ENCODE measurements around the gene FRK.

The FRK gene

GRCh38 chr6:116090251-116090650 lies 29.6 kb upstream of the FRK start:
- DNase-seq (ENCODE audit: low spot score), result no peak
- Histone ChIP-seq H3K4me3 (no peak overlapping the region), H3K27ac (no peak overlapping the region)
- TF ChIP-seq CTCF (IDR thresholded peaks at IDR 0.05), result no peak

- no peak overlapping the region for H3K4me3 ChIP-seq
- no peak for TF ChIP-seq CTCF (IDR thresholded peaks at IDR 0.05)
- H3K27ac ChIP-seq, result peak overlapping the region in 1 of 2 donors; percentile 4
- DNase-seq (ENCODE audit: low spot score), result no peak
Observed at GRCh38 chr6:116088946-116089345, 28.3 kb upstream of the FRK start.

DNA sequence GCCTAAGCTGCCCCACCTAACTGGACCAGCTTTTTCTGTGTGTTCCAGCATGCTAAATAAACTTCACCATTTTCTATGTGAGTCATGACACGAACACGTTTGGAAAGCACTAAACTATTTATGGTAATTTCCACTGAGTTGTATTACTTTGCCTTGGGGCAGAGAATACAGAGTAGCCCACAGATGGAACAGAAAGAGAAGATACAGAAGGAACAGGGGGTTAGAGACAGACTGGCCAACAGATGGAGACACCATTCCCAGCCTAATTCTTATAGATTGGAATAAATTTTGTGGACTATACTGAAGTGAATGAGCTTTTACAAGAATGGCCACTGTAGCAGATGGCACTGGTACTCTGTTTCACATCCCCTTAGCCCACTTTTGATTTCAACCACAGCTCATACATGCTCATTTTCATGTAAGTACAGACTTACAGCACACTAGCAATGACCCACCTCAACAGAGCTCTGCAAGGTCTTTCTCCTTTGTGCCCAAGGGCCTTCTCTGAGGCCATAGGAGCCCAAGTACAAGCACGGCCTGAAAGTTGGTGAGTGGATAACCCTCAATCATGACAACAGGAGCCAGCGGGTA lies 26.8 kb upstream of the FRK start:
- H3K4me3 ChIP-seq, result peak overlapping the region; percentile 5
- TF ChIP-seq CTCF (IDR thresholded peaks at IDR 0.05), result no peak
- peak overlapping the region; percentile 44 to 86 for H3K27ac ChIP-seq
- DNase-seq (ENCODE audit: low spot score), result no peak

DNA sequence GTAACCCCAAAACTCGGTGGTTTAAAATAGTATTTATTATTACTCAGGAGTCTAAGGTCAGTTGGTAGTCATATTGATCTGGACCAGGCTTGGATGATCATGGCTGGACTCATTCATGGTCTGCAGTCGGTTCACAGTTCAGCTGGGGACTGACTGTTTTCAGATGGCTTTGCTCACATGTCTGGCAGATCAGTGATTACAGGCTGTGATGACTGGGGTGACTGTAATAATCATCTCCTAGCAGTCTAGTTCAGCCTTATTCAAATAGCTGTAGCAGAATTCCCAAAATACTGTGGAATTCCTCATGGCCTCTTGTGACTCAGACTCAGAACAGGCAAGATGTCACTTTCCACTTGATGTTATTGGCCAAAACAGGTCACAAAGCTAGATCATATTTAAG lies 23.6 kb upstream of the FRK start:
- TF ChIP-seq CTCF (IDR thresholded peaks at IDR 0.05), result no peak
- DNase-seq (ENCODE audit: low spot score), result no peak

DNA sequence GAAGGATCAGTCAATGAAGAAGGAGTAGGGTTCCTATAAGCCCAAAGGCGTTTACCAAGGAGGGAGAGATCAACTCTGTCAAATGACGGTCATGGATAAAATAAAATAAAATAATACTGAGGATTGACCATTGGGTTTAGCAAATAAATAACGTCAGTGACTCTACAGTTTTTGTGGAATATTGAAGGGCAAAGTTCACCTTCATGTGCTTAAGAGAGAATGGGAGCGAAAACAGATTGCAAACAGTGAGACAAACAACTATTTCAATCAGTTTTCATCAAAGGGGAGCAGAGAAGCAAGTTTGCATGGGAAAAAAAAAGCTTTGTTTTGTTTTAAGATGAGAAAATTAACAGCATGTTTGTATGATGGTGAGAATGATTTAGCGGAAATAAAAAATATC lies 22.4 kb upstream of the FRK start:
- Histone ChIP-seq H3K27ac (no peak overlapping the region), H3K4me3 (no peak overlapping the region)
- no peak for TF ChIP-seq CTCF (IDR thresholded peaks at IDR 0.05)
- no peak for DNase-seq (ENCODE audit: low spot score)

More for the DNA sequence above, 23.6 kb upstream of the FRK start:
- no peak overlapping the region for H3K4me3 ChIP-seq
- H3K27ac ChIP-seq, result peak overlapping the region in 1 of 2 donors; percentile 52

DNA sequence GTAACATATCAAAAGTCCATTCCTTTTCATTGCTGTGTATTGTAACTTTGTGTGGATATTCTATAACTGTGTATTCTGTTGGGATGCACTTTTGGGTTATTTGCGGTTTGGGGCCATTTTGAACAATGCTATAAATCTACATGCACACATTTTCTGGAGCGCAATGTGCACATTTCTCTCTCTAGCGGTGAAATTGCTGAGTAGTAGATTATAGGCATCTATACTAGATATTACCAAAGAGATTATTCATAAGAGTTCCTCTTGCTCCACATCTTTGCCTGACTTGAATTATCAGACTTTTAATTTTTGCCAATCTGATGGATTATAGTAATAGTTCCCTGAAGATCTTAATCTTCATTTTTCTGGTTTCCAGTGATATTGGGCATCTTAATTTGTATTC lies 18.3 kb upstream of the FRK start:
- Histone ChIP-seq H3K27ac (no peak overlapping the region), H3K4me3 (no peak overlapping the region)
- no peak for TF ChIP-seq CTCF (IDR thresholded peaks at IDR 0.05)
- no peak for DNase-seq (ENCODE audit: low spot score)

DNA sequence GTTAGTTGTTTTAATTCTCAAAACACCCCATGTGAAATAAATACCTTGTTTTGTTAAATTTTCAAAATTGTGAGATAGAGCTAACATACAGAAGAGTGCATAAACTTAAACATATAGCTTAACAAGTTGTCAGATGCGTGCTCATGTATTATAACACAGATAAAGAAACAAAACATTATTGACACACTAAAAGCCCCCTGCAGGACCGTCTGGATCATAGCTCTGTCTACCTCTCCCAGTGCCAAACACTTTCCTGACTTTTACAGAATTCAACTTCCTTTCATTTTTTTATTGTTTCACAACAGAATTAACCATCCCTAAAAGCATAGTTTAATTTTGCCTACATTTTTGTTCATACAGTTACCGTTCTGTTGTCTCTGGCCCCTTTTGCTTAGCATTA lies 17.8 kb upstream of the FRK start:
- no peak for DNase-seq (ENCODE audit: low spot score)
- no peak overlapping the region for H3K4me3 ChIP-seq
- no peak for TF ChIP-seq CTCF (IDR thresholded peaks at IDR 0.05)
- H3K27ac ChIP-seq, result no peak overlapping the region
